ENCODE data around the gene PTPN12.

DNA sequence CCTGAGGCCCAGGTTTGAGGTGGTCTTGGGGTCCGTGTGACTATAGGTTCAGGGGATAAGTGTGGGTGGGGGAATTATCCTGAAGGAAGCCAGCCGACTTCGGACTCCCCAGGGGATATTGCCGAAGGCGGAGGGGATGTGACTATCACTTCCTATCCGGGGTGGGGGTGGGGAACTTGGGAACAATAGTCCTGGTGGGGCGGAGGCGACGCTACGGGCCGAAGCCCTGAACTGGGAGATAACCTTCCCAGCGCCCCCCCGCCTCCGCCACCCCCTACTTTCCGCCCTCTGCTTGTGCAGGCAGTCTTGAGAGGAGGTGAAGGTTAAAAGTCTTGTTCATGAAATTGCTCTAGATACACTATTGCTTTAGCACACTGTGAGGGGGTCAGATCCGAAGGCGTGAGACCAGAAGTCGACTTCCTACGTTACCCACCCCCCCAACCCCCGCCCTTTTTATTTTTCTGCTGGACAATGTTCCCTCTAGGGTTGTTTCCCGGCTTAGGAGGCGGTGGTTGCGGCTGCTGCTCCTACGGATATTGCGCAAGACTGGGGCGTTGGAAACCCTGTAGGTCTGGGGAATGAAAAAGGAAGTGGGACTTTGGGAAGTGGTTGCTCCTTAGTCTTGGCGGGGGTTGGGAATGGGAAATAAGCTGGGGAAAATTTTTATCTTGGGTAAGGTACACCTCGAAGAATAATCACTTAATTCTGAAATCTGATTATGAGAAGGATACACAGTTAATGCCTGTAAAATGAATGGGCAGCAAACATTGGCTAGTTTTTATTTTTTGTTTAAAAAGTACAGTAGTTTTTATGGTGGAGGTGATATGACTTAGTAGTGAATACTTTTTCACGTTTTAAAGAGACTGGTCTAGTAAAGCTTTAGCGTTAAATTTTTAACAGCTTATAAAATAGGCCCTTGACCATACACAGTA is 1.5 kb downstream of the PTPN12 start:
- TF ChIP-seq CHD1 (IDR thresholded peaks at IDR 0.05; ENCODE audit: low read depth, low read length) (no peak), NFE2L2 (IDR thresholded peaks at IDR 0.05; ENCODE audit: low read depth, low read length) (no peak)
- TF ChIP-seq, protein P1, sequence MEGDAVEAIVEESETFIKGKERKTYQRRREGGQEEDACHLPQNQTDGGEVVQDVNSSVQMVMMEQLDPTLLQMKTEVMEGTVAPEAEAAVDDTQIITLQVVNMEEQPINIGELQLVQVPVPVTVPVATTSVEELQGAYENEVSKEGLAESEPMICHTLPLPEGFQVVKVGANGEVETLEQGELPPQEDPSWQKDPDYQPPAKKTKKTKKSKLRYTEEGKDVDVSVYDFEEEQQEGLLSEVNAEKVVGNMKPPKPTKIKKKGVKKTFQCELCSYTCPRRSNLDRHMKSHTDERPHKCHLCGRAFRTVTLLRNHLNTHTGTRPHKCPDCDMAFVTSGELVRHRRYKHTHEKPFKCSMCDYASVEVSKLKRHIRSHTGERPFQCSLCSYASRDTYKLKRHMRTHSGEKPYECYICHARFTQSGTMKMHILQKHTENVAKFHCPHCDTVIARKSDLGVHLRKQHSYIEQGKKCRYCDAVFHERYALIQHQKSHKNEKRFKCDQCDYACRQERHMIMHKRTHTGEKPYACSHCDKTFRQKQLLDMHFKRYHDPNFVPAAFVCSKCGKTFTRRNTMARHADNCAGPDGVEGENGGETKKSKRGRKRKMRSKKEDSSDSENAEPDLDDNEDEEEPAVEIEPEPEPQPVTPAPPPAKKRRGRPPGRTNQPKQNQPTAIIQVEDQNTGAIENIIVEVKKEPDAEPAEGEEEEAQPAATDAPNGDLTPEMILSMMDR (conservative IDR thresholded peaks at IDR 0.05; ENCODE audit: low read depth, low read length) = no peak

Measured in IMR-90 (cell line).